ENCODE measurements around the gene ARRDC1. TPM values are rescaled to one million over a fixed set of nuclear protein-coding genes. Genes with fewer than 3 reads are reported as not detected.
"Not testable (repeated sequence)": the region's sequence is repeated elsewhere in the genome, so short reads cannot be mapped to it uniquely, and the experiment has no call there.

ARRDC1 gene
- 100 to 1,000 TPM in 2 of 4 donors, 10 to 100 TPM in 2; 63.4 to 236 (median 123) TPM for polyA plus RNA-seq
- long read RNA-seq, donor 1, transcript ARRDC1-201 (8 exons, 1,586 nt): major isoform, 9 of 36 reads
- long read RNA-seq, donor 1, transcript ARRDC1-205 (4 exons, 866 nt): minor isoform, 6 of 36 reads
- long read RNA-seq, donor 1, partial matches to known transcripts: 20 of 36 reads
- long read RNA-seq, donor 1, other reads (novel, unspliced or antisense): 0 of 36 reads
- long read RNA-seq, donor 2, partial matches to known transcripts: 0 of 5 reads
- long read RNA-seq, donor 2, other reads (novel, unspliced or antisense): 0 of 5 reads
- long read RNA-seq, donor 3, partial matches to known transcripts: 21 of 24 reads
- long read RNA-seq, donor 3, other reads (novel, unspliced or antisense): 0 of 24 reads
- long read RNA-seq, donor 4: 0 reads
- long read RNA-seq, donor 5, partial matches to known transcripts: 0 of 3 reads
- long read RNA-seq, donor 5, other reads (novel, unspliced or antisense): 0 of 3 reads
- long read RNA-seq, donor 6, transcript ARRDC1-201 (8 exons, 1,586 nt): major isoform, 5 of 14 reads
- long read RNA-seq, donor 6, partial matches to known transcripts: 6 of 14 reads
- long read RNA-seq, donor 6, other reads (novel, unspliced or antisense): 0 of 14 reads
- long read RNA-seq, donor 7: 0 reads
- long read RNA-seq, donor 8, partial matches to known transcripts: 0 of 2 reads
- long read RNA-seq, donor 8, other reads (novel, unspliced or antisense): 0 of 2 reads
- long read RNA-seq, donor 9, partial matches to known transcripts: 0 of 2 reads
- long read RNA-seq, donor 9, other reads (novel, unspliced or antisense): 0 of 2 reads
- long read RNA-seq, donor 10, partial matches to known transcripts: 0 of 8 reads
- long read RNA-seq, donor 10, other reads (novel, unspliced or antisense): 0 of 8 reads

GRCh38 chr9:137605121-137606004 is at the start of gene ARRDC1:
Gene ARRDC1, plus strand, starts transcription at chr9:137605686. Its CDS starts 32 bp downstream, at chr9:137605718.
- H3K4me3 ChIP-seq (ENCODE audit: low read depth in 1 of 3, low read length in 3 of 3): peak within 1 kb of the TSS; percentile 60 to 92 (median 79)
- FAIRE-seq (no peak), DNase-seq (peak; percentile 93)
- H3K9me3 ChIP-seq (ENCODE audit: control insufficient read depth in 2 of 2, insufficient read depth in 1 of 2, low read depth in 1 of 2, low read length in 1 of 2): no peaks in the 10 kb centered on the region
- peaks cover 0 to 20% (median 0%) of the 10 kb centered on the region in 3 donors for H3K36me3 ChIP-seq (ENCODE audit: control insufficient read depth in 3 of 3, insufficient read depth in 2 of 3, low read depth in 1 of 3, low read length in 3 of 3)
- H3K4me1 ChIP-seq (ENCODE audit: control insufficient read depth in 3 of 3, insufficient read depth in 2 of 3, low read depth in 1 of 3, low read length in 2 of 3): peaks cover 3 to 15% (median 5%) of the 10 kb centered on the region in 3 donors
- H3K27ac ChIP-seq (ENCODE audit: low read depth in 1 of 3, low read length in 2 of 3): peak within 1 kb of the TSS; percentile 75 to 99 (median 97)
- 1% methylated on average over 53 to 111 of the region's 111 CpGs for WGBS, 3 donors
- peaks cover 0 to 12% (median 0%) of the 10 kb centered on the region in 3 donors for H3K27me3 ChIP-seq (ENCODE audit: control insufficient read depth in 3 of 3, insufficient read depth in 3 of 3, low read length in 3 of 3)

DNA sequence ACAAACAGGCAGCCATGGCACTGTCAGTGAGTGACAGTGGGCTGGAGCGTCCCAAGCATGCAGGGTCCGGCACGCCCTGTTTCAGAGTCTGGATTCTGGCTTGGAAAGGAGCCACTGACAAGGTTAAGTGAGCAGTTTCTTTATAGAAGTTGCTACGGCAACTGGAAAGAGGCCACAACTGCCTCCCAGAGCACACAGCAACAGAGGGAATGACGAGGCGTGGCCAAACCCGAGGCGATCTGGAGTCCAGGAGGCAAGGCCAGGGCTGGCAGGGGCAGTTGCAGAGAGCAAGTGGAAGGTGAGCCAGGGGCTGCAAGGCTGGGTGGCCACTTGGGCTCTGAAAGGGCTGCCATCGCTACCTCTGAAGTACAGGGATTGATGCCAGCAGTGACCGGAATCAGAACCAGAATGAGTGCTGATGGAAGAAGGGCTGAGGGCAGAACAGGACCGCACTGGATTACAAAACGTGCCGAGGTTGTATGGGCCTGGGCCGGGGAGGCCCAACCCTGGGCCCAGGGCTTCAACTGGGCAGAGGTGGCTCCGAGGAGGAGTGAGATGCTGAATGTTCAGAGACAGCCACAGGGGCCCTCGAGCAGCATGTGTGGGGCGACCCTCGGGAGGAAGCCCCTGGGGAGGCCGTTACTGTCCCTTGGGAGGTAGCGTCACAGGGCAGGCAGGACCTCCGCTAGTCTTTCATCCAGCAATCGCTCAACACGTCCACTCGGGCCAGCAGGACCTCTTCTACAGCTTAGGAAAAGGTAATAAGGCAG is 49.2 kb upstream of the ARRDC1 start:
- WGBS, 3 donors: 70 to 81% (median 73%) methylated on average over 24 of the region's 24 CpGs
- peak; percentile 37 to 61 for DNase-seq

GRCh38 chr9:137558127-137558526 is 47.4 kb upstream of the ARRDC1 start:
- H3K27ac ChIP-seq (ENCODE audit: low read depth in 1 of 3, low read length in 2 of 3): no peak overlapping the region
- FAIRE-seq (no peak), DNase-seq (no peak)
- H3K4me3 ChIP-seq (ENCODE audit: low read depth in 1 of 3, low read length in 3 of 3): no peak overlapping the region
- WGBS, 3 donors: 97 to 99% (median 99%) methylated on average over 4 of the region's 4 CpGs
- H3K36me3 ChIP-seq (ENCODE audit: control insufficient read depth in 3 of 3, insufficient read depth in 2 of 3, low read depth in 1 of 3, low read length in 3 of 3): peaks cover 0 to 58% (median 5%) of the 10 kb centered on the region in 3 donors
- no peaks in the 10 kb centered on the region for H3K27me3 ChIP-seq (ENCODE audit: control insufficient read depth in 3 of 3, insufficient read depth in 3 of 3, low read length in 3 of 3)
- H3K9me3 ChIP-seq (ENCODE audit: control insufficient read depth in 2 of 2, insufficient read depth in 1 of 2, low read depth in 1 of 2, low read length in 1 of 2): no peaks in the 10 kb centered on the region
- H3K4me1 ChIP-seq (ENCODE audit: control insufficient read depth in 3 of 3, insufficient read depth in 2 of 3, low read depth in 1 of 3, low read length in 2 of 3): no peaks in the 10 kb centered on the region

More for the DNA sequence above, 49.2 kb upstream of the ARRDC1 start:
- FAIRE-seq: no peak
- Histone ChIP-seq H3K4me1 (ENCODE audit: control insufficient read depth in 3 of 3, insufficient read depth in 2 of 3, low read depth in 1 of 3, low read length in 2 of 3) (peaks cover 0 to 7% (median 4%) of the 10 kb centered on the region in 3 donors), H3K9me3 (ENCODE audit: control insufficient read depth in 2 of 2, insufficient read depth in 1 of 2, low read depth in 1 of 2, low read length in 1 of 2) (no peaks in the 10 kb centered on the region), H3K27me3 (ENCODE audit: control insufficient read depth in 3 of 3, insufficient read depth in 3 of 3, low read length in 3 of 3) (no peaks in the 10 kb centered on the region), H3K27ac (ENCODE audit: low read depth in 1 of 3, low read length in 2 of 3) (no peak overlapping the region), H3K36me3 (ENCODE audit: control insufficient read depth in 3 of 3, insufficient read depth in 2 of 3, low read depth in 1 of 3, low read length in 3 of 3) (peaks cover 0 to 56% (median 5%) of the 10 kb centered on the region in 3 donors), H3K4me3 (ENCODE audit: low read depth in 1 of 3, low read length in 3 of 3) (no peak overlapping the region)

- Histone ChIP-seq H3K27me3 (ENCODE audit: control insufficient read depth in 3 of 3, insufficient read depth in 3 of 3, low read length in 3 of 3) (no peaks in the 10 kb centered on the region), H3K36me3 (ENCODE audit: control insufficient read depth in 3 of 3, insufficient read depth in 2 of 3, low read depth in 1 of 3, low read length in 3 of 3) (peaks cover 4 to 34% (median 5%) of the 10 kb centered on the region in 3 donors), H3K4me3 (ENCODE audit: low read depth in 1 of 3, low read length in 3 of 3) (no peak overlapping the region), H3K4me1 (ENCODE audit: control insufficient read depth in 3 of 3, insufficient read depth in 2 of 3, low read depth in 1 of 3, low read length in 2 of 3) (no peaks in the 10 kb centered on the region), H3K27ac (ENCODE audit: low read depth in 1 of 3, low read length in 2 of 3) (no peak overlapping the region), H3K9me3 (ENCODE audit: control insufficient read depth in 2 of 2, insufficient read depth in 1 of 2, low read depth in 1 of 2, low read length in 1 of 2) (no peaks in the 10 kb centered on the region)
- DNase-seq (no peak), FAIRE-seq (no peak)
- 89 to 94% (median 92%) methylated on average over 10 of the region's 10 CpGs for WGBS, 3 donors
These were observed 41.4 kb upstream of the ARRDC1 start for GRCh38 chr9:137564134-137564533.

GRCh38 chr9:137564817-137565411 is 40.6 kb upstream of the ARRDC1 start:
- FAIRE-seq (no peak), DNase-seq (no peak)
- Histone ChIP-seq H3K9me3 (ENCODE audit: control insufficient read depth in 2 of 2, insufficient read depth in 1 of 2, low read depth in 1 of 2, low read length in 1 of 2) (no peaks in the 10 kb centered on the region), H3K27me3 (ENCODE audit: control insufficient read depth in 3 of 3, insufficient read depth in 3 of 3, low read length in 3 of 3) (no peaks in the 10 kb centered on the region), H3K4me3 (ENCODE audit: low read depth in 1 of 3, low read length in 3 of 3) (no peak overlapping the region), H3K36me3 (ENCODE audit: control insufficient read depth in 3 of 3, insufficient read depth in 2 of 3, low read depth in 1 of 3, low read length in 3 of 3) (peaks cover 3 to 37% (median 4%) of the 10 kb centered on the region in 3 donors), H3K4me1 (ENCODE audit: control insufficient read depth in 3 of 3, insufficient read depth in 2 of 3, low read depth in 1 of 3, low read length in 2 of 3) (no peaks in the 10 kb centered on the region), H3K27ac (ENCODE audit: low read depth in 1 of 3, low read length in 2 of 3) (no peak overlapping the region)
- 85 to 93% (median 89%) methylated on average over 17 to 18 of the region's 18 CpGs for WGBS, 3 donors

GRCh38 chr9:137568445-137568844 is 37.0 kb upstream of the ARRDC1 start:
- H3K27ac ChIP-seq (ENCODE audit: low read depth in 1 of 3, low read length in 2 of 3); H3K4me1 ChIP-seq (ENCODE audit: control insufficient read depth in 3 of 3, insufficient read depth in 2 of 3, low read depth in 1 of 3, low read length in 2 of 3); H3K9me3 ChIP-seq (ENCODE audit: control insufficient read depth in 2 of 2, insufficient read depth in 1 of 2, low read depth in 1 of 2, low read length in 1 of 2); H3K27me3 ChIP-seq (ENCODE audit: control insufficient read depth in 3 of 3, insufficient read depth in 3 of 3, low read length in 3 of 3); DNase-seq; H3K4me3 ChIP-seq (ENCODE audit: low read depth in 1 of 3, low read length in 3 of 3); FAIRE-seq: not testable (repeated sequence)
- H3K36me3 ChIP-seq (ENCODE audit: control insufficient read depth in 3 of 3, insufficient read depth in 2 of 3, low read depth in 1 of 3, low read length in 3 of 3): peaks cover 5 to 52% (median 10%) of the 10 kb centered on the region in 3 donors
- WGBS, 3 donors: 89 to 95% (median 92%) methylated on average over 5 of the region's 5 CpGs

- Histone ChIP-seq H3K36me3 (ENCODE audit: control insufficient read depth in 3 of 3, insufficient read depth in 2 of 3, low read depth in 1 of 3, low read length in 3 of 3) (peaks cover 5 to 51% (median 7%) of the 10 kb centered on the region in 3 donors), H3K4me1 (ENCODE audit: control insufficient read depth in 3 of 3, insufficient read depth in 2 of 3, low read depth in 1 of 3, low read length in 2 of 3) (no peaks in the 10 kb centered on the region), H3K9me3 (ENCODE audit: control insufficient read depth in 2 of 2, insufficient read depth in 1 of 2, low read depth in 1 of 2, low read length in 1 of 2) (no peaks in the 10 kb centered on the region), H3K27ac (ENCODE audit: low read depth in 1 of 3, low read length in 2 of 3) (no peak overlapping the region), H3K27me3 (ENCODE audit: control insufficient read depth in 3 of 3, insufficient read depth in 3 of 3, low read length in 3 of 3) (no peaks in the 10 kb centered on the region), H3K4me3 (ENCODE audit: low read depth in 1 of 3, low read length in 3 of 3) (no peak overlapping the region)
- WGBS, 3 donors: 94 to 99% (median 96%) methylated on average over 5 of the region's 5 CpGs
- FAIRE-seq (no peak), DNase-seq (no peak)
These were observed 35.8 kb upstream of the ARRDC1 start for GRCh38 chr9:137569609-137570203.

Measured in small intestine (tissue), 16 donors.